Activated naive CD8-positive, alpha-beta T cell treated with anti-CD3 and anti-CD28 coated beads, Interleukin-2, amount 50 U/mL, for 24 hours (primary cell): ENCODE measurements around the gene SLC37A1.
"Not testable (repeated sequence)": the region's sequence is repeated elsewhere in the genome, so short reads cannot be mapped to it uniquely, and the experiment has no call there.

Source experiments
- ATAC-seq: fragments of 150-1000 bp; cut with Tn5 transposase; one replicate; pipeline ENCODE4 v1.10.0; 2021
- DNase-seq: peaks from one replicate; pipeline ENCODE4 v3.0.0; 2021
- H3K27ac Mint-ChIP-seq: one replicate; pipeline ENCODE4 v1.8.0; 2021; ENCODE audit warnings: mild to moderate bottlenecking, mixed read lengths
- H3K27me3 Mint-ChIP-seq: one replicate; pipeline ENCODE4 v1.8.0; 2021; ENCODE audit warnings: mixed read lengths
- H3K36me3 Mint-ChIP-seq: one replicate; pipeline ENCODE4 v1.8.0; 2021; ENCODE audit warnings: low read depth, mixed read lengths
- H3K4me1 Mint-ChIP-seq: one replicate; pipeline ENCODE4 v1.8.0; 2021; ENCODE audit warnings: mixed read lengths
- H3K4me3 Mint-ChIP-seq: one replicate; pipeline ENCODE4 v1.8.0; 2021; ENCODE audit warnings: mild to moderate bottlenecking, moderate library complexity, mixed read lengths
- H3K9me3 Mint-ChIP-seq: one replicate; pipeline ENCODE4 v1.8.0; 2021; ENCODE audit warnings: mixed read lengths

The SLC37A1 gene

GRCh38 chr21:42621819-42622177 is 108.1 kb downstream of the SLC37A1 start:
- no peaks in the 10 kb centered on the region for H3K36me3 Mint-ChIP-seq
- H3K9me3 Mint-ChIP-seq = no peaks in the 10 kb centered on the region
- ATAC-seq (no peak), DNase-seq (no peak)
- H3K27ac Mint-ChIP-seq = no peak overlapping the region
- no peaks in the 10 kb centered on the region for H3K27me3 Mint-ChIP-seq
- no peaks in the 10 kb centered on the region for H3K4me1 Mint-ChIP-seq
- H3K4me3 Mint-ChIP-seq = no peak overlapping the region

GRCh38 chr21:42622284-42622683 is 108.6 kb downstream of the SLC37A1 start:
- DNase-seq (no peak), ATAC-seq (no peak)

GRCh38 chr21:42623694-42624093 is 110.0 kb downstream of the SLC37A1 start:
- Mint-ChIP-seq H3K27me3 (no peaks in the 10 kb centered on the region), H3K9me3 (no peaks in the 10 kb centered on the region), H3K27ac (no peak overlapping the region), H3K36me3 (no peaks in the 10 kb centered on the region), H3K4me3 (no peak overlapping the region), H3K4me1 (no peaks in the 10 kb centered on the region)
- ATAC-seq = no peak
- DNase-seq = no peak

More at GRCh38 chr21:42622284-42622683, 108.6 kb downstream of the SLC37A1 start:
- Mint-ChIP-seq H3K4me1 (no peaks in the 10 kb centered on the region), H3K27me3 (no peaks in the 10 kb centered on the region), H3K9me3 (no peaks in the 10 kb centered on the region), H3K36me3 (no peaks in the 10 kb centered on the region), H3K27ac (no peak overlapping the region), H3K4me3 (no peak overlapping the region)

- no peaks in the 10 kb centered on the region for H3K9me3 Mint-ChIP-seq
- H3K27me3 Mint-ChIP-seq = no peaks in the 10 kb centered on the region
- ATAC-seq (no peak), DNase-seq (no peak)
- H3K27ac Mint-ChIP-seq = no peak overlapping the region
- no peak overlapping the region for H3K4me3 Mint-ChIP-seq
- no peaks in the 10 kb centered on the region for H3K4me1 Mint-ChIP-seq
- no peaks in the 10 kb centered on the region for H3K36me3 Mint-ChIP-seq
These were observed 110.6 kb downstream of the SLC37A1 start for GRCh38 chr21:42624095-42624790.

- Mint-ChIP-seq H3K4me1 (no peaks in the 10 kb centered on the region), H3K27ac (no peak overlapping the region), H3K27me3 (no peaks in the 10 kb centered on the region), H3K36me3 (no peaks in the 10 kb centered on the region), H3K4me3 (no peak overlapping the region), H3K9me3 (no peaks in the 10 kb centered on the region)
- DNase-seq = no peak
- no peak for ATAC-seq
These were observed 111.3 kb downstream of the SLC37A1 start for GRCh38 chr21:42624936-42625335.

- ATAC-seq (no peak), DNase-seq (no peak)
- H3K27ac Mint-ChIP-seq = no peak overlapping the region
- H3K27me3 Mint-ChIP-seq = no peaks in the 10 kb centered on the region
- peaks cover 2% of the 10 kb centered on the region for H3K4me1 Mint-ChIP-seq
- H3K36me3 Mint-ChIP-seq = no peaks in the 10 kb centered on the region
- no peaks in the 10 kb centered on the region for H3K9me3 Mint-ChIP-seq
- H3K4me3 Mint-ChIP-seq = no peak overlapping the region
These were observed 112.5 kb downstream of the SLC37A1 start for GRCh38 chr21:42626171-42626570.

DNA sequence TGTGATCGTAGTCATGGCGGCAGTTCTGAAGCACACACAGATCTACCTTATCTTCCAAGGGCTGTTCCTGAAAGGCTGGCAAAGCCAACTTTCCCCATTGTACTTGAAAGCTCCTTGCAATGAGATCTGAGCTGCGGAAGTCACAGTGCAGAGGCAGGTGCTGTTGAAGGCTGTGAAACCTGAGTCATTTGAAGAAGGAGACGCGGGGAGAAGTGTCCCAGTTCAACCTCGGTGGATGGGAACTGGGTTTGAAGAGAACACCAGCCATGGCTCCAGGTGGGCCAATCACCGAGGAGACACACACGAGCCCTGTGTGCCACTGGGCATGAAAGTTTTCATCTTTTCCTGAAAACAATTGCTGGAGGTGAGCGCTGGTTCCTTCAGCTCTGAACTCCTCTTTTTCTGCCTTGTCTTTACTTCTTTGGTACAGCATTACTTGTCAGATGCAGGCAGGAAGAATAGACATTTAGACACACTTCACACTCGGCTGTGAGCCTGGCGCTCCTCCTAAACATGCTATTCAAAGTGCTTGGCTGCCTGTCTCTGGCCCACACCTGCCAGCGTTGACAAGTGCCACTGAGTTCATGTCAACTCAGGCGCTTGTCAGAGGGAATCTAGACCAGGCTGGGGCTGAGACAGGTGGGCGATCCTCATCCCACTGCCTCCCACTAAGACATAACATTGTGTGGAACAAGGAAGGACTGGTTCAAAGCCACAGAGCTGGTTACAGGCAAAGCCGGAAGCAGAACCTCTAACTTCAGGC is 114.1 kb downstream of the SLC37A1 start:
- H3K27ac Mint-ChIP-seq = peak overlapping the region; percentile 25
- H3K4me1 Mint-ChIP-seq = peaks cover 2% of the 10 kb centered on the region
- no peak for ATAC-seq

GRCh38 chr21:42628466-42629061 is 114.9 kb downstream of the SLC37A1 start:
- not testable (repeated sequence) for H3K27me3 Mint-ChIP-seq, H3K4me1 Mint-ChIP-seq, H3K4me3 Mint-ChIP-seq, DNase-seq, ATAC-seq, H3K27ac Mint-ChIP-seq, H3K36me3 Mint-ChIP-seq, H3K9me3 Mint-ChIP-seq

More for the DNA sequence above, 114.1 kb downstream of the SLC37A1 start:
- Mint-ChIP-seq H3K36me3 (no peaks in the 10 kb centered on the region), H3K27me3 (no peaks in the 10 kb centered on the region), H3K9me3 (no peaks in the 10 kb centered on the region), H3K4me3 (no peak overlapping the region)
- DNase-seq = no peak

- Mint-ChIP-seq H3K9me3 (no peaks in the 10 kb centered on the region), H3K27ac (no peak overlapping the region), H3K4me3 (no peak overlapping the region), H3K27me3 (no peaks in the 10 kb centered on the region), H3K4me1 (peaks cover 2% of the 10 kb centered on the region), H3K36me3 (no peaks in the 10 kb centered on the region)
- no peak for ATAC-seq
- DNase-seq = no peak
These were observed 116.4 kb downstream of the SLC37A1 start for GRCh38 chr21:42629933-42630589.

- Mint-ChIP-seq H3K27me3 (no peaks in the 10 kb centered on the region), H3K4me1 (peaks cover 2% of the 10 kb centered on the region), H3K4me3 (no peak overlapping the region), H3K36me3 (no peaks in the 10 kb centered on the region), H3K9me3 (no peaks in the 10 kb centered on the region), H3K27ac (no peak overlapping the region)
- no peak for DNase-seq
- ATAC-seq = no peak
These were observed 117.0 kb downstream of the SLC37A1 start for GRCh38 chr21:42630626-42631025.
